H1 (cell line): ENCODE measurements around the gene ZBTB4. TPM values are rescaled to one million over a fixed set of nuclear protein-coding genes. Genes with fewer than 3 reads are reported as not detected.
A peak's percentile ranks its signal among the peaks of the same experiment; 100 is the strongest.

Experiments
- CTCF ChIA-PET: fragments of 300-600 bp; sonication (Branson Sonifier 250); formaldehyde crosslinking; loops from one replicate; lab custom pipeline; 2021; ENCODE audit not compliant: partially characterized antibody; lab: Charles Lee
- POLR2A ChIA-PET: fragments of 300-600 bp; sonication (Branson Sonifier 250); formaldehyde crosslinking; loops from one replicate; lab custom pipeline; 2021; ENCODE audit warnings: inconsistent platforms; ENCODE audit not compliant: partially characterized antibody; lab: Charles Lee
- DNase-seq, 2 experiments: peaks; one replicate each; pipeline versions ENCODE4 v3.0.0 to v3.0.0-alpha.2; 2010 to 2022; ENCODE audit warnings: low spot score in 2 of 2, low read depth in 1 of 2, mixed read lengths in 1 of 2
- FAIRE-seq: peaks from 2 replicates; lab custom pipeline; 2011; peaks lifted over from hg19 to GRCh38; lab: Jason Lieb, UNC
- H2AFZ ChIP-seq: 2 replicates; pipeline ENCODE4 v1.8.1; 2012; ENCODE audit warnings: low read length, inconsistent platforms
- H2AK5ac ChIP-seq: 2 replicates; pipeline ENCODE4 v1.6.1; 2013; ENCODE audit warnings: low read depth, low read length
- H2BK120ac ChIP-seq: replicated peaks from 2 replicates; pipeline ENCODE3; 2013; ENCODE audit warnings: low read depth, low read length, inconsistent platforms
- H2BK12ac ChIP-seq: 2 replicates; pipeline ENCODE4 v1.6.1; 2013; ENCODE audit warnings: low read depth, low read length
- H2BK15ac ChIP-seq: 2 replicates; pipeline ENCODE4 v1.6.1; 2013; ENCODE audit warnings: low read length
- H2BK20ac ChIP-seq: 2 replicates; pipeline ENCODE4 v1.6.1; 2013; ENCODE audit warnings: low read length
- H2BK5ac ChIP-seq: 2 replicates; pipeline ENCODE4 v1.6.1; 2013; ENCODE audit warnings: low read depth, low read length
- H3K14ac ChIP-seq: 2 replicates; pipeline ENCODE4 v1.6.1; 2013; ENCODE audit warnings: inconsistent platforms; ENCODE audit not compliant: insufficient read length
- H3K18ac ChIP-seq: 2 replicates; pipeline ENCODE4 v1.6.1; 2013; ENCODE audit warnings: low read length; ENCODE audit errors: extremely low read depth
- H3K23ac ChIP-seq: 2 replicates; pipeline ENCODE4 v1.6.1; 2013; ENCODE audit warnings: inconsistent platforms; ENCODE audit not compliant: insufficient read length
- H3K23me2 ChIP-seq: 2 replicates; pipeline ENCODE4 v1.6.1; 2013; ENCODE audit warnings: low read depth, low read length
- H3K27ac ChIP-seq: 2 replicates; pipeline ENCODE4 v1.6.1; 2011; ENCODE audit warnings: low read depth, low read length, inconsistent platforms
- H3K27me3 ChIP-seq, 4 experiments: replicated peaks in 1 of 4; 1 replicate in 1 of 4; 2 replicates in 3 of 4; pipeline versions ENCODE4 v1.6.1 to v1.8.1; 2011 to 2013; ENCODE audit warnings: low read length in 3 of 4, mild to moderate bottlenecking in 3 of 4, inconsistent platforms in 2 of 4, mixed read lengths in 2 of 4, moderate library complexity in 1 of 4; ENCODE audit not compliant: control insufficient read depth in 3 of 4, insufficient read depth in 3 of 4; ENCODE audit errors: extremely low read depth in 1 of 4
- H3K36me3 ChIP-seq, 4 experiments: 2 replicates each; pipeline versions ENCODE4 v1.6.1 to v1.8.1; 2011 to 2013; ENCODE audit warnings: mild to moderate bottlenecking in 4 of 4, low read length in 3 of 4, moderate library complexity in 2 of 4, control low read depth in 1 of 4, inconsistent platforms in 1 of 4; ENCODE audit not compliant: insufficient read depth in 4 of 4, control insufficient read depth in 2 of 4
- H3K4ac ChIP-seq: replicated peaks from 2 replicates; pipeline ENCODE3; 2013; ENCODE audit warnings: low read length, low read depth, mixed read lengths, inconsistent platforms; ENCODE audit not compliant: insufficient read length
- H3K4me1 ChIP-seq, 4 experiments: replicated peaks in 1 of 4; 1 replicate in 1 of 4; 2 replicates in 3 of 4; pipeline versions ENCODE4 v1.6.1 to v1.8.1; 2011 to 2013; ENCODE audit warnings: low read length in 3 of 4, inconsistent platforms in 2 of 4, mixed read lengths in 1 of 4; ENCODE audit not compliant: insufficient read depth in 4 of 4, control insufficient read depth in 3 of 4
- H3K4me2 ChIP-seq, 2 experiments: 2 replicates each; pipeline versions ENCODE4 v1.6.1 to v1.8.1; 2011 to 2013; ENCODE audit warnings: low read depth in 2 of 2, low read length in 2 of 2, control low read depth in 1 of 2, inconsistent platforms in 1 of 2, mild to moderate bottlenecking in 1 of 2; ENCODE audit not compliant: insufficient read depth in 1 of 2
- H3K4me3 ChIP-seq, 4 experiments: fragments of 200-600, 300-600 bp in 1 of 4; sonication (generic), shearing (Covaris generic), sonication (Bioruptor Twin) in 1 of 4; 2 replicates each; pipeline versions ENCODE4 v1.5.1 to v1.8.1; 2011 to 2016; ENCODE audit warnings: low read length in 4 of 4, low read depth in 3 of 4, control low read depth in 2 of 4, inconsistent platforms in 2 of 4, mild to moderate bottlenecking in 2 of 4, mixed read lengths in 1 of 4, moderate library complexity in 1 of 4; ENCODE audit not compliant: insufficient read depth in 2 of 4; ENCODE audit errors: extremely low read depth in 1 of 4
- H3K56ac ChIP-seq: replicated peaks from 2 replicates; pipeline ENCODE3; 2013; ENCODE audit warnings: low read depth, mild to moderate bottlenecking, mixed read lengths, low read length, inconsistent platforms; ENCODE audit not compliant: insufficient read length
- H3K79me1 ChIP-seq: 2 replicates; pipeline ENCODE4 v1.6.1; 2013; ENCODE audit warnings: low read depth, low read length, control low read depth
- H3K79me2 ChIP-seq, 2 experiments: 2 replicates each; pipeline versions ENCODE4 v1.6.1 to v1.8.1; 2012 to 2013; ENCODE audit warnings: low read length in 2 of 2, mild to moderate bottlenecking in 2 of 2, inconsistent platforms in 1 of 2; ENCODE audit not compliant: insufficient read depth in 2 of 2, control insufficient read depth in 1 of 2
- H3K9ac ChIP-seq, 4 experiments: replicated peaks in 1 of 4; 1 replicate in 1 of 4; 2 replicates in 3 of 4; pipeline versions ENCODE4 v1.6.1 to v1.8.1; 2011 to 2013; ENCODE audit warnings: low read depth in 3 of 4, low read length in 3 of 4, control low read depth in 2 of 4, mild to moderate bottlenecking in 2 of 4, moderate library complexity in 2 of 4, inconsistent platforms in 1 of 4; ENCODE audit errors: extremely low read depth in 1 of 4
- H3K9me3 ChIP-seq, 2 experiments: 2 replicates each; pipeline versions ENCODE4 v1.6.1 to v1.8.1; 2012 to 2013; ENCODE audit warnings: mild to moderate bottlenecking in 2 of 2, moderate library complexity in 2 of 2, control low read depth in 1 of 2, inconsistent platforms in 1 of 2, low read depth in 1 of 2, low read length in 1 of 2, mixed read lengths in 1 of 2; ENCODE audit not compliant: insufficient read depth in 2 of 2
- H4K20me1 ChIP-seq, 2 experiments: replicated peaks in 1 of 2; 2 replicates each; pipeline versions ENCODE3 to v1.8.1; 2011 to 2013; ENCODE audit warnings: inconsistent platforms in 2 of 2, low read length in 2 of 2, mild to moderate bottlenecking in 1 of 2; ENCODE audit not compliant: insufficient read depth in 2 of 2, control insufficient read depth in 1 of 2
- H4K5ac ChIP-seq: 2 replicates; pipeline ENCODE4 v1.6.1; 2013; ENCODE audit warnings: low read length, low read depth, mixed read lengths, inconsistent platforms; ENCODE audit not compliant: insufficient read length
- H4K8ac ChIP-seq: 2 replicates; pipeline ENCODE4 v1.8.0; 2013; ENCODE audit warnings: mild to moderate bottlenecking, moderate library complexity, low read length, inconsistent platforms; ENCODE audit not compliant: insufficient read depth; ENCODE audit errors: extremely low read depth
- H4K91ac ChIP-seq: replicated peaks from 2 replicates; pipeline ENCODE3; 2013; ENCODE audit warnings: low read length, mixed read lengths, inconsistent platforms; ENCODE audit not compliant: insufficient read length
- RAD21 ChIP-seq, 2 experiments: IDR thresholded peaks in 1 of 2; conservative IDR thresholded peaks in 1 of 2; 2 replicates each; pipeline ENCODE4 v1.6.1; 2011; ENCODE audit warnings: low read depth in 2 of 2, low read length in 2 of 2, improper control_type of control experiment in 1 of 2, inconsistent platforms in 1 of 2, mild to moderate bottlenecking in 1 of 2, moderate library complexity in 1 of 2
- SAP30 ChIP-seq: fragments of 300-600 bp; sonication (generic); IDR thresholded peaks from 2 replicates; pipeline ENCODE4 v1.7.1; 2012; ENCODE audit warnings: low read length, moderate library complexity, mild to moderate bottlenecking, inconsistent platforms; ENCODE audit not compliant: insufficient read depth, insufficient replicate concordance
- WGBS, 2 experiments: shearing (Covaris generic) in 1 of 2; methylation state at CpG; one replicate each; pipeline versions ENCODE4 v1.1.6 to v1.1.7; 2013 to 2015; ENCODE audit warnings: low lambda C conversion rate in 2 of 2, mixed read lengths in 2 of 2, inconsistent platforms in 1 of 2, low coverage in 1 of 2, missing lambda C conversion rate in 1 of 2; ENCODE audit not compliant: insufficient replicate concordance in 2 of 2, insufficient coverage in 1 of 2, insufficient read length in 1 of 2; ENCODE audit errors: extremely low coverage in 1 of 2, missing lambda C conversion rate in 1 of 2; 5-methylcytosine and 5-hydroxymethylcytosine counted together
- polyA plus RNA-seq, 7 experiments: library from polyadenylated mRNA; depleted of rRNA in 3 of 7; stranded (reverse) in 5 of 7; unstranded in 2 of 7; fragments of >200 nt in 5 of 7; fragments of 200-250 nt in 2 of 7; gene quantifications; 1 replicate in 5 of 7; 2 replicates in 1 of 7; 4 replicates in 1 of 7; pipeline versions ENCODE4 v1.2.1 to v1.2.3, GENCODE V29; 2011 to 2013; ENCODE audit warnings: missing spikeins in 2 of 7, mixed read lengths in 2 of 7
- total RNA-seq: library from RNA; stranded (reverse); fragmentation: NEBNext Ultra II Directional; extraction: Animal tissue kit (Norgen Biotek cat#: 25700); gene quantifications from 2 replicates; pipeline ENCODE4 v1.2.1, GENCODE V29; 2021

Gene ZBTB4
- total and polyA plus RNA-seq, 2 of the 8 experiments (the other 6 are each of a cell fraction or from before 2014, with no cell fraction given), result 5.9 to 10.1 TPM

- FAIRE-seq (no peak), DNase-seq (no peak)
- peaks cover 2 to 6% of the 10 kb centered on the region in 2 experiments for H4K20me1 ChIP-seq
- no peaks in the 10 kb centered on the region for H3K79me1 ChIP-seq
- no peaks in the 10 kb centered on the region for H3K9me3 ChIP-seq
- WGBS, 2 experiments, result 85% methylated on average over 6 of the region's 6 CpGs; no CpG with 5 or more reads in 1 of the 2 experiments
- ChIA-PET POLR2A (interaction anchor here (1.1 to 2.8 kb wide), 5 partner anchors 9 to 132 kb away, joined by 3 to 14 read pairs (median 3); partner anchors contain the start of genes NLGN2 and SPEM2), CTCF (interaction anchor here (1.0 to 1.4 kb wide), 2 partner anchors 39 to 144 kb away, joined by 3 to 5 read pairs; partner anchors contain the start of gene SENP3)
- no peak overlapping the region for H3K27ac ChIP-seq
- H3K4ac ChIP-seq, result no peak overlapping the region
- H2BK15ac ChIP-seq, result no peak overlapping the region
- H3K79me2 ChIP-seq, result no peaks in the 10 kb centered on the region
- peaks cover 0 to 25% (median 9%) of the 10 kb centered on the region in 4 experiments; a peak in 6 of 8 replicates for H3K36me3 ChIP-seq
- peak in 1 of 2 experiments; percentile 15; a peak in 1 of 4 replicates for TF ChIP-seq RAD21 (IDR thresholded peaks at IDR 0.05 in 1 of 2, conservative IDR thresholded peaks at IDR 0.05 in 1 of 2; ENCODE audit: low read depth in 2 of 2, low read length in 2 of 2)
- TF ChIP-seq SAP30, result no peak
- no peak overlapping the region for H3K4me2 ChIP-seq
- H4K8ac ChIP-seq, result no peak overlapping the region
- peaks cover 2% of the 10 kb centered on the region; the same call in 1 of the 2 replicates for H3K23me2 ChIP-seq
- no peak overlapping the region for H2BK5ac ChIP-seq
- no peak overlapping the region for H3K9ac ChIP-seq
- no peak overlapping the region for H2BK120ac ChIP-seq
- H3K14ac ChIP-seq, result no peak overlapping the region
- H3K18ac ChIP-seq, result no peak overlapping the region
- H2BK12ac ChIP-seq, result no peak overlapping the region
- H3K23ac ChIP-seq, result no peak overlapping the region
- H3K27me3 ChIP-seq, result no peaks in the 10 kb centered on the region
- no peak overlapping the region for H3K56ac ChIP-seq
- H3K4me3 ChIP-seq, result no peak overlapping the region
- H3K4me1 ChIP-seq, result peaks cover 0 to 17% (median 6%) of the 10 kb centered on the region in 4 experiments; a peak in 5 of 7 replicates
- H4K5ac ChIP-seq, result no peak overlapping the region
- no peak overlapping the region for H2AK5ac ChIP-seq
- H2BK20ac ChIP-seq, result no peak overlapping the region
- no peak overlapping the region for H4K91ac ChIP-seq
- no peak overlapping the region for H2AFZ ChIP-seq
These were observed 63.1 kb downstream of the ZBTB4 start for GRCh38 chr17:7416323-7416722.
